Measurements from ENCODE around the gene ARMC5. TPM values are rescaled to one million over a fixed set of nuclear protein-coding genes. Genes with fewer than 3 reads are reported as not detected.
"Not testable (repeated sequence)": the region's sequence is repeated elsewhere in the genome, so short reads cannot be mapped to it uniquely, and the experiment has no call there.

The ARMC5 gene
- total RNA-seq, 1 donor from 2014 or later = 10.5 TPM

DNA sequence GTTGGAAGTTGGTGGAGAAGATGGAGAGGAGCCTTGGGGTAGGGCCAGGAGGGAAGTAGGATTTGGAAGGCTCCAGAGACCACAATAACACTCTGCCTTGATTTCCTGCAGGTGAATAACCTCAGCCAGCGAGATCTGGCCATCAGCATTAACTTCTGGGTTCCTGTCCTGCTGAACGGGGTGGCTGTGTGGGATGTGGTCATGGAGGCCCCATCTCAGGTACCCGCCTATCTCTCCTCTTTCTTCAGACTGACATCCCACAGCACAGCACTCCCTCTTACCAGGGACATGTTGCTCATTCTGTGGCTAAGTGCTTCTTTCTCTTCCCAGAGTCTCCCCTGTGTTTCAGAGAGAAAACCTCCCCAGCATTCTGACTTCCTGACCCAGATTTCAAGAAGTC is 36.1 kb upstream of the ARMC5 start:
- no peak for DNase-seq
- no peak overlapping the region for H3K4me3 Mint-ChIP-seq
- intact Hi-C loops (cut with micrococcal nuclease) = loop anchor here (10.0 kb wide), 1 partner anchor 158 kb away; no protein-coding TSS in a partner anchor
- H3K9me3 Mint-ChIP-seq = no peaks in the 10 kb centered on the region
- H3K4me1 Mint-ChIP-seq = peaks cover 37% of the 10 kb centered on the region
- H3K27ac Mint-ChIP-seq = peak overlapping the region; percentile 32
- peaks cover 4% of the 10 kb centered on the region for H3K36me3 Mint-ChIP-seq (ENCODE audit: low read depth)
- H3K27me3 Mint-ChIP-seq = no peaks in the 10 kb centered on the region

- Mint-ChIP-seq H3K4me1 (peaks cover 37% of the 10 kb centered on the region), H3K9me3 (no peaks in the 10 kb centered on the region), H3K27ac (no peak overlapping the region), H3K36me3 (ENCODE audit: low read depth) (peaks cover 4% of the 10 kb centered on the region), H3K4me3 (no peak overlapping the region), H3K27me3 (no peaks in the 10 kb centered on the region)
- intact Hi-C loops (cut with micrococcal nuclease) = loop anchor here (10.0 kb wide), 1 partner anchor 159 kb away; no protein-coding TSS in a partner anchor
- DNase-seq = no peak
These were observed 35.5 kb upstream of the ARMC5 start for GRCh38 chr16:31423801-31424200.

DNA sequence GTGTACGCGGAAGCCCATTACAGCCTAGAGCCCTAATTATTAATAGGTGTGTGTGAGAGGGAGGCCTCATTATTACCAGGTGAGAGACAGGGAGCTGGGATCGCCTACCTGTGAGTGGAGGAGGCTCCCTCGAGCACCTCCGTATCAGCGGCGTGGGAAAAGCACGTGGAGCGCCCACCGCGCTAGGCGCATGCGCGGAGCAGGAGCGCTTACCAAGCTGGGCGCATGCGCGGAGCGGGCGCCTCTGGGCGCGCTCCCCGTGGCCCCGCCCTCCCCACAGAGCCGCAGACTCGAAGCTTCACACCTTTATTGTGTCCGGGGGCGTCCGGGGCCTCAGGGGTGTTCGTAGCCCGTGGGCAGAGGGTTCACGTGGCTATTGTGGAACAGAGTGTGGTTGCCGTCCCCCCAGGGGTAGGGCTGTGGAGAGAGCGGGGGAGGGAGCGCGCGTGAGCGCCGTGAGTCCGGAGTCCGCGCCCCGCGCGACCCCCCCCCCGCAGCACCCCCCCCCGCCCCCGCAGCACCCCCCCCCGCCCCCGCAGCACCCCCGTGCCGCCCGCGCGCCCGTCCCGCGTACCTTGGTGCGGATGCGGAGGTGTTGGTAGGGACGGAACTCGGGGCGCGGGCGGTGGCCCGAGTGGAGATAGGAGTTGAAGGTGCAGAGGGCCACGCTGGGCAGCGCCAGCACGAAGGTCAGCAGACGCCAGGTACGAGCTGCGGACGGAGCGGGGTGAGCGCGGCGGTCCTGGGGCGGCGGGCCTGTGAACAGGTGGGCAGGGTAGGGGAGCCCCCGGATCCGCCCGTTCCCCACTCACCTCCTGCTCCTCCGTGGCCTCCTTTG is 31.6 kb upstream of the ARMC5 start:
- Mint-ChIP-seq H3K36me3 (ENCODE audit: low read depth) (no peaks in the 10 kb centered on the region), H3K4me1 (peaks cover 19% of the 10 kb centered on the region), H3K27ac (no peak overlapping the region), H3K9me3 (no peaks in the 10 kb centered on the region), H3K27me3 (no peaks in the 10 kb centered on the region), H3K4me3 (peak overlapping the region; percentile 17)
- intact Hi-C loops (cut with micrococcal nuclease) = loop anchor here (10.0 kb wide), 1 partner anchor 163 kb away; no protein-coding TSS in a partner anchor
- peak; percentile 88 for DNase-seq

DNA sequence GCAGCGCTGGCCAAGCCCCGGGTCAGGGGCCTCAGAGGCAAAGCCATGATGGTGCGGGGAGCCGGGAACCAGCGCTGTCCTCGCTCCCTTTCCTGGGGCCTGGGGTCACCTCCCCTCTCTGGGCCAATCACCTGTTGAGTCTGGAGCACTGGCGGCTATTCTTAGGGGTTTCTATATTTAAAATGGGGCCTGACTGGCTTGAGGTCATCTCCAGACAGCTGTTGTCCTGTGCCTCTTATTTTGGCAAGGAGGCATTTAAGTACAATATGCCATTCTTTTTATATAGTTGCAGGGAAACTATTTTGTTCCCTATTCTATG is 31.1 kb upstream of the ARMC5 start, which contains the start of gene COX6A2:
COX6A2 (minus strand) TSS at position 82 of the 319 bp plus-strand sequence; CDS start at position 47, 35 bp downstream.
- intact Hi-C loops (cut with micrococcal nuclease) = loop anchor here (10.0 kb wide), 1 partner anchor 163 kb away; no protein-coding TSS in a partner anchor
- no peaks in the 10 kb centered on the region for H3K27me3 Mint-ChIP-seq
- no peaks in the 10 kb centered on the region for H3K36me3 Mint-ChIP-seq (ENCODE audit: low read depth)
- peak within 1 kb of the TSS; percentile 17 for H3K4me3 Mint-ChIP-seq
- peak within 1 kb of the TSS; percentile 8 for H3K27ac Mint-ChIP-seq
- H3K4me1 Mint-ChIP-seq = peaks cover 15% of the 10 kb centered on the region
- no peaks in the 10 kb centered on the region for H3K9me3 Mint-ChIP-seq
- DNase-seq = no peak

DNA sequence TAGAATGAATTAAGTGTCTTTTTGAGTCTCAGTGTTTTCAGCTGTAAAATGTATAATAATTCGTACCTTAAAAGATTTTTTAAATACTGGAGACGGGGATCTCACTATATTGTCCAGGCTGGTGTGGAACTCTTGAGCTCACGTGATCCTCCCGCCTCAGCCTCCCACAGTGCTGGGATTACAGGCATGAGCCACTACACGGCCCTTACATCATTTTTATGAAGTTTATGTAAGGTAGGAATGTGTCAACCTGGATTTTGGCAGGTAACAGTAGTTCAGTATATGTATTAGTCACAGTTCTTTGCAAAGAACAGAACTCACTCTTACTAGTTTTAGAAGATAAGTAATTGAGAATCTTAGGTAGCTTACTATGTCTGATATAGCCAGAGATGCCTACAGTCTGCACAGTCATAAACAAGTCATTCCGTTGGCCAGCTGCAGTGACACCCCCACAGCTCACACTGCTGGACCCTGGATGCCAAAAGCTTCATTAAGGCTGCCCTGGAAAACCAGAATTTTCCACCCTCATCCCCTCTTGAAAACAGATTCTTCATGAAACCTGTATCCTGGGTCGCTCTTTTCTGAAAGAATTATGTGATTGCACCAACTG is 30.6 kb upstream of the ARMC5 start:
- Mint-ChIP-seq H3K4me1 (peaks cover 10% of the 10 kb centered on the region), H3K4me3 (no peak overlapping the region), H3K27me3 (no peaks in the 10 kb centered on the region), H3K36me3 (ENCODE audit: low read depth) (no peaks in the 10 kb centered on the region), H3K27ac (peak overlapping the region; percentile 8), H3K9me3 (no peaks in the 10 kb centered on the region)
- intact Hi-C loops (cut with micrococcal nuclease) = loop anchor here (10.0 kb wide), 1 partner anchor 164 kb away; no protein-coding TSS in a partner anchor
- DNase-seq = no peak

GRCh38 chr16:31429314-31429713 is 30.0 kb upstream of the ARMC5 start:
- Mint-ChIP-seq H3K4me3 (no peak overlapping the region), H3K4me1 (peaks cover 10% of the 10 kb centered on the region), H3K36me3 (ENCODE audit: low read depth) (no peaks in the 10 kb centered on the region), H3K27ac (peak overlapping the region; percentile 8), H3K9me3 (no peaks in the 10 kb centered on the region), H3K27me3 (no peaks in the 10 kb centered on the region)
- intact Hi-C loops (cut with micrococcal nuclease) = loop anchor here (10.0 kb wide), 1 partner anchor 165 kb away; no protein-coding TSS in a partner anchor
- DNase-seq = no peak

DNA sequence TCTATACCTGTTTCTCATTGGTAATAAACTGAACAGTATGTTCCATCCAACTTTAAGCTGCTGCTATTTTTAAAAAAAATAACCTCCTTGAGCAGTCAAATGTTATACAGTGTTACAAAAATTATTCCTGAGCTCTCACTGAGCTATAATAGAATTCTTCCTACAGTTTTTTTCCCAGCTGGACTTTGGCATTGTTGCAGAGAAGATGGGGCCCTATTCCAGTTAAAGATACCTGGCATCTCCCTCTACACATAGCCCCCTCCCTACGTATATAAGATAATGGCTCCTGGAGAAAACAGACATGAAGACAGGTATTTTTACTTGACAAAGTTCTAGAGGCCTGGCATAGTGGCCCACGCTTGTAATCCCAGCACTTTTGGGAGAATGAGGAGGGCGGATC is 29.5 kb upstream of the ARMC5 start:
- intact Hi-C loops (cut with micrococcal nuclease) = loop anchor here (10.0 kb wide), 1 partner anchor 165 kb away; no protein-coding TSS in a partner anchor
- Mint-ChIP-seq H3K4me3 (no peak overlapping the region), H3K27ac (no peak overlapping the region), H3K9me3 (no peaks in the 10 kb centered on the region), H3K27me3 (no peaks in the 10 kb centered on the region), H3K4me1 (peaks cover 10% of the 10 kb centered on the region), H3K36me3 (ENCODE audit: low read depth) (no peaks in the 10 kb centered on the region)
- no peak for DNase-seq

DNA sequence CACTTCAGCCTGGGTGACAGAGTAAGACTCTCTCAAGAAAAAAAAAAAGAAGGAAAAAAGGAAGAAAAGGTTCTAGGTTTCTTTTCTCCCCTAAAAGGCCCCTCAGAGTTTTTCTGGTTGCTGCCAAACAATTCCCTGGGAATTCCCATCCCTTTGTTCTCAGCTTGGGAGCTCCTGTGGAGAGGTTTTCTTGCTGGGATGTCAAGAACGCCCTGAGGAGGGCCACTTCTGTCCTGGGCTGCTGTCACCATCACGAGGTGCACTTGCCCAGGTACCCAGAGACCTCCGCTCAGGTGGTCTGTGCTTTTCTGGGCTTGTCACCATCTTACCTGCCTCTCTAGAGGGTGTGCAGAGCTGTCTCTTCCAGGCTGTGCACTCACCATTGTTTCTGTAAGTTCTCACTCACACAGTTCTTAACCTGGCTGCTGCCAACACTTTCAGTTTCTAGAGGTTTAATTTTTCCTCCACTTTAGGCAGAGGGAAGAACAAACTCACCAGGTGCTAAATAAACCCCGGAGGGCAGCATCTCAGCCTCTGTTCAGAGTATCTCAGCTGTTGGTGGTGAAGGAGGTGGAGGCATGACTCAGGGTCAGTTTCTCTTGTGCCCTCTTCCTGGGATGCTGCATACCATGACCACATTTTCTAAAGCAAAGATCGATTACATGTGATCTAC is 28.8 kb upstream of the ARMC5 start:
- DNase-seq = no peak
- H3K4me3 Mint-ChIP-seq = no peak overlapping the region
- peaks cover 7% of the 10 kb centered on the region for H3K4me1 Mint-ChIP-seq
- H3K9me3 Mint-ChIP-seq = no peaks in the 10 kb centered on the region
- no peaks in the 10 kb centered on the region for H3K36me3 Mint-ChIP-seq (ENCODE audit: low read depth)
- intact Hi-C loops (cut with micrococcal nuclease) = no loop called here
- no peaks in the 10 kb centered on the region for H3K27me3 Mint-ChIP-seq
- peak overlapping the region; percentile 42 for H3K27ac Mint-ChIP-seq

DNA sequence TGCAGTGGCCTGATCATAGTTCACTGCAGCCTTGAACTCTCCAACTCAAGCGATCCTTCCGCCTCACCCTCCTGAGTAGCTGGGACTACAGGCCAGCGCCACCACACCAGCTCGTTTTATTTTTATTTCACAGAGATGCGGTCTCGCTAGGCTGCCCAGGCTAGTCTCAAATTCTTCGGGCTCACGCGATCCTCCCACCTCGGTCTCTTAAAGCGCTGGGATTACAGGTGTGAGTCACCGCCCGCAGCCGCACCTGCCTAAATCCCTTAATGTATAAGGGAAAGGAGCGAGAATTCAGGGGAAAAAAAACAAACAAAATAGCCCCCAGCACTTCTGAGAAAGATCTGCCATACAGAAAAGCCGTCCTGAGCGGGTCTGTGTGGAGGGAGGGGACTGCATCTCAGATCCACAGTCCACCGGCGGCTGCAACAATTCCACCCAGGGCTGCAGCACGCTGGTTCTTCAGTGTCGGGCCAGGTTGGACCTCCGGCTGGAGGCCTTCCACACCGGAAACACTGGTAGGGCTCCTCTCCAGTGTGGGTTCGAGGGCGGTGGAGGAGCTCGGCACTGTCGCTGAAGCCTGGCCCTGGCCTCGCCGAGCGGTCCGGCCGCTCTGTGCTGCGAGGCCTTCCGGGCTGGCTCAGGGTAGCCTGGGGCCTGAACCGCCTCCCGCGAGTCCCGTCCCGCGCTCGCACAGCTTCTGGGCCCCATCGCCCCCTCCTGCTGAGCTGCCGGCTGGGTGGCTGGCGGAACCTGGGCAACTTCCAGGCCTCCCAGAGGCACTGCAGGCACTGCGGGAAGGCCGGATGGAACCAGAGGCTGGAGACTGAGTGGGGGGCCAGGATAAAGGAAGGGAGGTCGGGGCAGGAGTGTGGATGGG is 23.7 kb upstream of the ARMC5 start:
- Mint-ChIP-seq H3K9me3 (no peaks in the 10 kb centered on the region), H3K4me1 (peaks cover 17% of the 10 kb centered on the region), H3K27ac (peak overlapping the region; percentile 5), H3K36me3 (ENCODE audit: low read depth) (no peaks in the 10 kb centered on the region), H3K27me3 (peaks cover 2% of the 10 kb centered on the region), H3K4me3 (no peak overlapping the region)
- intact Hi-C loops (cut with micrococcal nuclease) = no loop called here
- DNase-seq = no peak

DNA sequence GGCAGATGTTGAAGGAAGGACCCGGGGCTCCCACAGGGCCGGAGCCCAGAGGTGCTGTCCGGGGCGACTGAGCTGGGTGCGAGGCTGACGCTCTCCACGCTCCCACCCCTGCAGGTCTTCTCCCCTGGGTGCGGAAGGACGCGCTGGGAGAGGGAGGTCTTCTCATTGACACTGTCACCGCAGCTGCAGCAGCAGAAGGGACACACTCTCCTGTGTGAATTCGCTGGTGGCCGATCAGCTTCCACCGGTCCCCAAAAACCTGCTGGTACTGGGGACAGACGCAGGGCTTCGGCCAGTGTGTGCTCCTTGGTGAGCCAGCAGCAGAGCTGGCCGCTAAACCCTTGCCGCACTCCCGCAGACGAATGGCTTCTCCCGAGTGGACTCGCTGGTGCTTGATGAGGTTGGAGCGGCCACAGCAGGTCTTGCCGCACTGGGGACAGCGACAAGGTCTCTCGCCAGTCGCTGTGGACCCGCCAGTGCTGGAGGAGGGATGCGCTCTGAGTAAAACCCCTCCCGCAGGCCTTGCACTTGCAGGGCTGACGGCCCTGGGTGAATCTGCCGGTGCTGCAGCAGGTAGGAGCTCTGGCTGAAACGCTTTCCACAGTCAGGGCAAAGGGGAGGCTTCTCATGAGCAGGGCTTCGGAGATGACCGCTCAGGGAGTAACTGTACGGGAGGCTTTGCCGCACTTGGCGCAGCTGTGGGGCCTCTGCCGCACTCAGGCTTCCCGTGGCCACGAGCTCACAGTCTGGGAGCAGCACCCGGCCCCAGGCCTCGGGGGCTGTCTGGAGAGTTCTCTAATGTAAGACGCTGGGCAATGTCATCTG is 22.9 kb upstream of the ARMC5 start:
- H3K36me3 Mint-ChIP-seq (ENCODE audit: low read depth) = no peaks in the 10 kb centered on the region
- no peak overlapping the region for H3K27ac Mint-ChIP-seq
- peaks cover 2% of the 10 kb centered on the region for H3K27me3 Mint-ChIP-seq

DNA sequence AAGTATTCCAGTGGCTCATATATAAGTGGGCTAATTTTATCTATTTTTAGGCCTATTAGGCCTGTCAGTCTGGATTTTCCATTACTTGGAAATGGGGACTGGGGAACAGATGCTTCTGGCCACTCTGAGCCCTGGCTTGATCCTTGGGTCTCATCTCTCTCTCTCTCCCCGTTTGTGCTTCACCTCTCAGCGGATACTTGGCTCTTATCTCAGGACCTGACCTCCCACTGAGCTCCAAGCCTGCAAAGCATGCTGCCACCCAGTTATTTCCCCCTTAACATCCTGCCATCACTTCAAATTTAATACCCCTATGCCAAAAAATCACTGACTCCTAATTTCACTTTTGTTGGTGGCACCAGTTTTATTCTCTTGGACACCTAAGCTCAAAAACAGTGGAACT is 20.9 kb upstream of the ARMC5 start:
- intact Hi-C loops (cut with micrococcal nuclease) = no loop called here
- Mint-ChIP-seq H3K9me3 (no peaks in the 10 kb centered on the region), H3K27me3 (peaks cover 5% of the 10 kb centered on the region), H3K4me3 (no peak overlapping the region), H3K4me1 (peaks cover 21% of the 10 kb centered on the region), H3K27ac (no peak overlapping the region), H3K36me3 (ENCODE audit: low read depth) (no peaks in the 10 kb centered on the region)
- no peak for DNase-seq

More for the DNA sequence above, 22.9 kb upstream of the ARMC5 start:
- peaks cover 14% of the 10 kb centered on the region for H3K4me1 Mint-ChIP-seq
- no peak for DNase-seq
- H3K9me3 Mint-ChIP-seq = no peaks in the 10 kb centered on the region
- H3K4me3 Mint-ChIP-seq = no peak overlapping the region
- intact Hi-C loops (cut with micrococcal nuclease) = no loop called here

DNA sequence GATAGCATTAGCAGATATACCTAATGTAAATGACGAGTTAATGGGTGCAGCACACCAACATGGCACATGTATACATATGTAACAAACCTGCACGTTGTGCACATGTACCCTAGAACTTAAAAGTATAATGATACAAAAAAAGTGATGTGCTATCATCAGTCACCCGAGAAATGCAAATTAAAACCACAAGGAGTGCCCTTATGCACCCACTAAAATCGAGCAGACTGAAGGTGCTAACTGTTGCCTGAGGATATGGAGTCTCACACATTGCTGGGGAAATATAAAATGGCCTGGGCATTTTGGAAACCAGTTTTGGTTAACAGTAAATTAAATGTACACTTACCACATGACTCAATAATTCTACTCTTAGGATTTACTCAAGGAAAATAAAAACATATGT is 20.3 kb upstream of the ARMC5 start:
- H3K27me3 Mint-ChIP-seq; DNase-seq; H3K27ac Mint-ChIP-seq; H3K4me3 Mint-ChIP-seq; H3K36me3 Mint-ChIP-seq (ENCODE audit: low read depth); intact Hi-C loops (cut with micrococcal nuclease); H3K9me3 Mint-ChIP-seq: not testable (repeated sequence)
- H3K4me1 Mint-ChIP-seq = peaks cover 21% of the 10 kb centered on the region

Measured in activated CD4-positive, alpha-beta T cell treated with anti-CD3 and anti-CD28 coated beads, Interleukin-2, amount 10 ng/mL, durations not matched to agents 24 days and 14 days (primary cell).